Peyer's patch (tissue), 4 donors: ENCODE measurements around the gene PCDHA1. TPM values are rescaled to one million over a fixed set of nuclear protein-coding genes. Genes with fewer than 3 reads are reported as not detected.
A peak's percentile ranks its signal among the peaks of the same experiment; 100 is the strongest.
"Not testable (repeated sequence)": the region's sequence is repeated elsewhere in the genome, so short reads cannot be mapped to it uniquely, and the experiment has no call there.

Source experiments
- DNase-seq, 3 donors: peaks; one replicate each; pipeline ENCODE4 v3.0.0-alpha.2; 2017 to 2019
- H3K27ac ChIP-seq, 4 donors: fragments of 200-600 bp; sonication (generic); one replicate each; pipeline ENCODE4 v1.5.1; 2016 to 2019
- H3K27me3 ChIP-seq, 2 donors: fragments of 200-600 bp; sonication (generic); one replicate each; pipeline ENCODE4 v1.5.1; 2019
- H3K36me3 ChIP-seq, 3 donors: fragments of 200-600 bp; sonication (generic); one replicate each; pipeline ENCODE4 v1.5.1; 2016 to 2019
- H3K4me1 ChIP-seq, 4 donors: fragments of 200-600 bp; sonication (generic); one replicate each; pipeline ENCODE4 v1.5.1; 2016 to 2019
- H3K4me3 ChIP-seq, 4 donors: fragments of 200-600 bp; sonication (generic); 1 replicate in 3 of 4; 2 replicates in 1 of 4; pipeline ENCODE4 v1.5.1; 2016 to 2019; ENCODE audit warnings: mild to moderate bottlenecking in 1 of 4
- H3K9me3 ChIP-seq, 4 donors: fragments of 200-600 bp; sonication (generic); one replicate each; pipeline ENCODE4 v1.5.1; 2016 to 2019; ENCODE audit warnings: mild to moderate bottlenecking in 1 of 4
- CTCF ChIP-seq, 6 experiments: fragments of 450-650 bp in 4 of 6; fragments of 200-600 bp in 2 of 6; sonication (generic) in 1 of 6; IDR thresholded peaks; one replicate each; pipeline ENCODE4 v1.5.1; 2017 to 2019; ENCODE audit warnings: antibody characterized with exemption in 6 of 6, mild to moderate bottlenecking in 3 of 6, moderate library complexity in 1 of 6
- POLR2A ChIP-seq, 2 donors: fragments of 450-650 bp; IDR thresholded peaks; one replicate each; pipeline ENCODE4 v1.5.1; 2017; ENCODE audit warnings: antibody characterized with exemption in 2 of 2, mild to moderate bottlenecking in 2 of 2, moderate library complexity in 2 of 2
- total RNA-seq, 4 donors: library from RNA; depleted of rRNA; stranded (reverse); fragments of >200 nt; gene quantifications; one replicate each; pipeline ENCODE4 v1.1.0, GENCODE V29; 2016

The PCDHA1 gene
- total RNA-seq, 4 donors from 2014 or later = not detected

- no peak within 1 kb of the TSS for H3K27ac ChIP-seq
- H3K4me1 ChIP-seq = no peaks in the 10 kb centered on the region
- no peak for DNase-seq
- peaks cover 0 to 34% (median 12%) of the 10 kb centered on the region in 4 donors for H3K9me3 ChIP-seq
- H3K27me3 ChIP-seq = no peaks in the 10 kb centered on the region
- H3K4me3 ChIP-seq = peak within 1 kb of the TSS in 2 of 4 donors; percentile 6 to 23
- TF ChIP-seq POLR2A (IDR thresholded peaks at IDR 0.05) = no peak
- TF ChIP-seq CTCF (IDR thresholded peaks at IDR 0.05) = no peak
- no peaks in the 10 kb centered on the region for H3K36me3 ChIP-seq
Measured at GRCh38 chr5:140833993-140834392, 48.1 kb downstream of the PCDHA1 start, which contains the start of gene PCDHA7. Gene PCDHA7, plus strand, starts transcription at chr5:140834269. Its CDS starts 115 bp downstream, at chr5:140834384.

GRCh38 chr5:140834439-140835008 lies 48.6 kb downstream of the PCDHA1 start:
- not testable (repeated sequence) for H3K27ac ChIP-seq, H3K4me1 ChIP-seq, H3K36me3 ChIP-seq, DNase-seq, H3K27me3 ChIP-seq
- peak overlapping the region in 2 of 4 donors; percentile 6 to 23 for H3K4me3 ChIP-seq
- peaks cover 0 to 31% (median 9%) of the 10 kb centered on the region in 4 donors for H3K9me3 ChIP-seq

GRCh38 chr5:140835622-140836510 lies 49.9 kb downstream of the PCDHA1 start:
- no peak overlapping the region for H3K4me3 ChIP-seq
- H3K4me1 ChIP-seq = no peaks in the 10 kb centered on the region
- no peak for DNase-seq
- TF ChIP-seq CTCF (IDR thresholded peaks at IDR 0.05) (no peak), POLR2A (IDR thresholded peaks at IDR 0.05) (no peak)
- H3K9me3 ChIP-seq = peaks cover 0 to 23% (median 7%) of the 10 kb centered on the region in 4 donors
- H3K27me3 ChIP-seq = no peaks in the 10 kb centered on the region
- no peak overlapping the region for H3K27ac ChIP-seq
- no peaks in the 10 kb centered on the region for H3K36me3 ChIP-seq

GRCh38 chr5:140840978-140841962 lies 55.3 kb downstream of the PCDHA1 start, which contains the start of gene PCDHA8:
Gene PCDHA8, plus strand, starts transcription at chr5:140841187. Its CDS starts 135 bp downstream, at chr5:140841322.
- Histone ChIP-seq H3K9me3 (peaks cover 0 to 16% (median 3%) of the 10 kb centered on the region in 4 donors), H3K4me3 (no peak within 1 kb of the TSS), H3K27me3 (no peaks in the 10 kb centered on the region), H3K36me3 (no peaks in the 10 kb centered on the region), H3K27ac (no peak within 1 kb of the TSS), H3K4me1 (no peaks in the 10 kb centered on the region)
- TF ChIP-seq CTCF (IDR thresholded peaks at IDR 0.05) = no peak
- TF ChIP-seq POLR2A (IDR thresholded peaks at IDR 0.05) = no peak
- no peak for DNase-seq

- DNase-seq = no peak
- no peaks in the 10 kb centered on the region for H3K27me3 ChIP-seq
- no peaks in the 10 kb centered on the region for H3K36me3 ChIP-seq
- TF ChIP-seq CTCF (IDR thresholded peaks at IDR 0.05) (no peak), POLR2A (IDR thresholded peaks at IDR 0.05) (no peak)
- H3K27ac ChIP-seq = no peak overlapping the region
- H3K9me3 ChIP-seq = peaks cover 0 to 13% (median 3%) of the 10 kb centered on the region in 4 donors
- H3K4me3 ChIP-seq = no peak overlapping the region
- H3K4me1 ChIP-seq = no peaks in the 10 kb centered on the region
Measured at GRCh38 chr5:140842798-140843733, 57.1 kb downstream of the PCDHA1 start.

- DNase-seq, H3K4me3 ChIP-seq, H3K36me3 ChIP-seq, H3K27me3 ChIP-seq, H3K4me1 ChIP-seq, H3K27ac ChIP-seq: not testable (repeated sequence)
- H3K9me3 ChIP-seq = peaks cover 0 to 12% (median 4%) of the 10 kb centered on the region in 4 donors
Measured at GRCh38 chr5:140848139-140849102, 62.5 kb downstream of the PCDHA1 start, which contains the start of gene PCDHA9. Gene PCDHA9, plus strand, starts transcription at chr5:140848382. Its CDS starts 114 bp downstream, at chr5:140848496.

- DNase-seq, H3K4me3 ChIP-seq, H3K36me3 ChIP-seq, H3K27ac ChIP-seq, H3K27me3 ChIP-seq, H3K4me1 ChIP-seq: not testable (repeated sequence)
- H3K9me3 ChIP-seq = peaks cover 0 to 12% (median 4%) of the 10 kb centered on the region in 4 donors
Measured at GRCh38 chr5:140849831-140850634, 64.1 kb downstream of the PCDHA1 start.
